ENCODE data around the gene ZNF385B. TPM values are rescaled to one million over a fixed set of nuclear protein-coding genes. Genes with fewer than 3 reads are reported as not detected.

ZNF385B gene
- total RNA-seq, 1 experiment from 2014 or later = not detected

GRCh38 chr2:179856205-179856604, 5.2 kb downstream of the ZNF385B start:
- DNase-seq (ENCODE audit: low spot score) = no peak

DNA sequence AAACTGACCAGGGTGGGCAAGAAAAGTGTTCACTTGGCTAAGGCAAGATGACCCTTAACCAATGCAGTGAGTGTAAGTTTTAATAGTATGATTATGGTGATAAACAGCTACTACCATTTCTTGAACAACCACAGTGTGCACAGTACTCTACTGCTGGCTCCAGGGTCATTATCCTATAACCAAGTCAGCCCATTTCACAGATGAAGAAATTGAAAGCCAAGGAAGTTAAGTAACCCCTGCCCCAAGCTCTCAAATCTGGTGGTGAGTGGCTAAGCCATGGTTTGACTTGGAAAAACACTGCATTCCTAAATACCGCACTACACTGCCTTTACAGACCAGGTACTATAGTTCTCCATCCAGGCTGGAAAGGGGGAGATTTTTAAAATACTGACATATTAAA, 5.7 kb downstream of the ZNF385B start:
- no peak for DNase-seq (ENCODE audit: low spot score)

DNA sequence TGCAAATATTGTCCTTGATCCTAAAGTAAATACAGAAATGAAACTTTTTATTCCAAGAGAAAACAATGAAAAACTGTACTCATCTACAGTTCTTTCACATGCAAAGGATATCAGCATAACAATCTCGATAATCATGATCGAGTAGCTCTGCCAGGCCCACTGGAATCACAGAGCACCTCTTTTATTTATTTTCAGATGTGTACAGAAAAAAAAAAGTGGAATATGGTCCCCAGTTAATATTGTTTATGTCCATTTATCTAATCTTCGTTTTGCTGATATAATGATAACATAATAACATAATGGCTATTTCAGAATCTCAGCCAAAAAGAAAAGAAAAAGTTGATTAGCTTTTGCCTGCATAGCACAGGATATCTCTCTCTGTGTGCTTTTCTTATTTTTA, 6.5 kb downstream of the ZNF385B start:
- no peak for DNase-seq (ENCODE audit: low spot score)

GRCh38 chr2:179853108-179853507, 8.3 kb downstream of the ZNF385B start:
- DNase-seq (ENCODE audit: low spot score) = no peak

DNA sequence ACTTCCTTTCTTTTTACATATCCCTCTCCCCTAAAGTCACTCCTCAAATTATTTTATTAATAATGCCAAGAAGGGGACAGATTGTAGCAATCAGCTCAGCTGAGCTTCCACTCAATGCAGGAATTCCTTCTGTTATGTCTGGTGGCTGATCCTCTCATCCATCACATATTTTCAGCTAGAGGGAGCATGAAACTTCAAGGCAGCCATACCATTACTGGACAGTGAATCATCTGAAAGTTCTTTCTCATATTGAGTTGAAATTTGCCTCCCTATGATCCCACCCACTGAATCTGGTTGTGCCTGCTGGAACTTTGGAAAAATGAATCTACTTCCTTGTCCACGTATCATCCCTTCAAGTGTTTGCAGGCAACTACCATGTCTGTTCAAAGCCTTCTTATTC, 11.2 kb downstream of the ZNF385B start:
- peak; percentile 10 for DNase-seq (ENCODE audit: low spot score)

GRCh38 chr2:179849719-179850118, 11.7 kb downstream of the ZNF385B start:
- DNase-seq (ENCODE audit: low spot score) = no peak

GRCh38 chr2:179843541-179843940, 17.9 kb downstream of the ZNF385B start:
- DNase-seq (ENCODE audit: low spot score) = no peak

GRCh38 chr2:179842498-179843153, 18.8 kb downstream of the ZNF385B start:
- peak; percentile 17 for DNase-seq (ENCODE audit: low spot score)

DNA sequence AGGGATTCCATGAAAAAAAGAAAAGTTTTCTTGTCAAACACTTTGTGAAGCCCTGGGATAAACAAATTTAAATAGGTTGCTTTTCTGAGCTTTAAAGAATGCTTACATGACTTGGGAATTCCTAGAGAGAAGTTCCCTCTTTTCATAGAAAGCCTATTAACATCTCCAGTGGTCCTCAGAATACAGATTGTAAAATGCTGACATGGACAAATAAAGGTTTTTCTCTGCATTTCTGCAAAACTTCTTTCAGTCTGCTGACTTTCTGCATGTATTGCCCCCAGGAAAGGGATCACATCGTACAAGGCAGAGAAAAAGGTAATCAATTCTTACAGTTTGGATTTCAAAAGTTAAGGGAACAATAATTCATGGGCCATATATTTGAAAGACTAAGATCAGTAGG, 20.6 kb downstream of the ZNF385B start:
- DNase-seq (ENCODE audit: low spot score) = no peak

GRCh38 chr2:179837408-179837807, 24.0 kb downstream of the ZNF385B start:
- DNase-seq (ENCODE audit: low spot score) = no peak

DNA sequence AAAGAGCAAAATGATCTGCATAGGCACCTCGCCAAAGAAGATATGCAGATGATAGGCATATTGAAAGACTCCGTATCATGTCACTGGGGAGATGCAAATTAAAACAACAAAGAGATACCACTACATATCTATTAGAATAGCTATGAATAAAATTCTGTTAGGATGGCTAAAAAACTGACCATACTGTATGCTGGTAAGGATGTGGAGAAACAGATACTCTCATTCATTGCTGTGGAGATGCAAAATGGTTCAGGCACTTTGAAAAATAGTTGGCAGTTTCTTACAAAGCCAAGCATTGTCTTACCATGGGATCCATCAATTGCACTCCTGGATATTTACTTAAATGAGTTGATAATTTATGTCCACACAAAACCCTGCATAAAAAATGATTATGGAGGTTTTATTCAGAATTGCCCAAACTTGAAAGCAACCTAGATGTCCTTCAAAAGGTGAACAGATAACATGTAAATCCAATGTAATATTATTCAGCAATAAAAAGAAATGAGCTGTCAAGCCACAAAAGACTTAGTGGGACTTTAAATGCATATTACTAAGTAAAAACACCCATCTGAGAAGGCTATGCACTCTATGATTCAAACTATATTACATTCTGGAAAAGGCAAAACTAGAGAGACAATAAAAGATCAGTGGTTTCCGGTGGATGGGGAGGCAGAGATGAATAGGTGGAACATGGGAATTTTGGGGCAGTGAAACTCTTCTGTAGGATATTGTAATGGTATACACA, 31.2 kb downstream of the ZNF385B start:
- DNase-seq (ENCODE audit: low spot score) = no peak

DNA sequence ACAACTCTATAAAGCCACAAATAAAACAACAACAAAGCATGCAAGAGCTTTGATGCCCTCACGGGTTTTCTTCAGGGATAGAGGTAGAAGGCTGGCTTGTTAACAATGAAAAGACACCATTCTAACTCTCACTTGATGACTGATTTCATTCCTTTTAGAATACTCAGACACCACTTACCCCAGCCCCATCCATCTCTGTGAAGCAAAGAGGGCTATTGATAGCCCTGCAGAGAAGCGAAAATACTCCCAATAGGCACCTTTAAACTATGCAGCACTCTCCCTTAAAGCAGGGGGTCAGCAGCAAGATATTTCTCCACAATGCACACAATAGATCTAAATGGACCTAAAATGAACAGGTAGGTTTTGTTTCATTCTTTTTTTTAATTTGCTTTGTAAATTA, 35.1 kb downstream of the ZNF385B start:
- no peak for DNase-seq (ENCODE audit: low spot score)

- DNase-seq (ENCODE audit: low spot score) = no peak
Observed at GRCh38 chr2:179825494-179825893, 35.9 kb downstream of the ZNF385B start.

GRCh38 chr2:179824961-179825360, 36.5 kb downstream of the ZNF385B start:
- no peak for DNase-seq (ENCODE audit: low spot score)

DNA sequence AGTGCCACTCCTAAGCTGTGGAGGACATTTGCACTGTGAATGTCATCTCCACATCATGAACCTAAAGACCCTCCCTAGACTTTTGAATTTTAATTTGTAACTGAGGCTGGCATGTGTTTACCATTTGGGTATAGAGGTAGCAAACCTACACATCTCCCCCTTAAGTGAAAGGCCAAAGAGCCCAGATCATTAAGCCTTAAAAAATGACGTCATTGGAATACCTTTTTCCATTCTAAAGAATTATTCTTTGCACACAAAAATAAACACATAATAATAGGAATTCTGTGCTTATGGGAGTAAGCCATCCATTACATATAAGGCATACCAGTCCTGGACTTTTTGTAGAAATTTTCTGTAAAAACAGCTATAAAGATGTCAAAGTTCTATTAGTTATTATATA, 38.9 kb downstream of the ZNF385B start:
- no peak for DNase-seq (ENCODE audit: low spot score)

DNA sequence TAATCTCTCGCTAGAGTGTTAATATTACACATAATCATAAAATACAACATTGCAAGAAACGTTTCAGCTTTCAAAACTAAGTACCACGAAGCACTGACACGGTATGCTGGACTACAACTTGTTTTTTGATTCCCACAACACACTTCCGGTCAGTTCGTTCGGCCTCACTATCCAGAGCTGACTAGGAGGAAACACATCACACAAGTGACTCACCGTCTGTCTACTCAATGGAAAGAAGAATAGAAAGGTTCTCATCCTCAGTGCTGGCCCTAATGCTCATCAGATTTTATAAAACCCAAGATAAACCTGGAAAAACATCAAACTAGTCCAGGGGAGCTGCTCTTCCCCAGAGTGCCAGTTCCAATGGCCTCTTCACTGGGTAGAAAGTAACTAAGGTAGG, 42.9 kb downstream of the ZNF385B start:
- no peak for DNase-seq (ENCODE audit: low spot score)

GRCh38 chr2:179817181-179817841, 44.1 kb downstream of the ZNF385B start:
- peak; percentile 5 for DNase-seq (ENCODE audit: low spot score)

DNA sequence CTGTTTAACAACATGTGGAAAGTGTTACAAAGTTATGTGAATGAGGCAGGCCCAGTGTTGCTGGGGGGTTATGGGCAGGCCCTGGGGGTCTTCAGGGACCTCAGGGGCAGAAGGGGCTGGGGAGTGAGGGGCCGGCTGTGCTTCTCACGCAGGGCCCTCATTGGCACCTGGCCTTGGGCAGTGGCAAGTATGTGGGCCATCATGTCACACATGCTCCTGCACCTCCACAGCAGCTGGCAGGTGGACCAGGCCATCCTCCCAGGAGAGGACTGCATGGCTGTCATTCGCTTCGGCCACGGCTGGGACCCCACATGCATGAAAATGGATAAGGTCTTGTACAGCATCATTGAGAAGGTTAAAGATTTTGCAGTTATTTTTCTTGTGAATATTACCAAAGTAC, 47.4 kb downstream of the ZNF385B start:
- DNase-seq (ENCODE audit: low spot score) = no peak

DNA sequence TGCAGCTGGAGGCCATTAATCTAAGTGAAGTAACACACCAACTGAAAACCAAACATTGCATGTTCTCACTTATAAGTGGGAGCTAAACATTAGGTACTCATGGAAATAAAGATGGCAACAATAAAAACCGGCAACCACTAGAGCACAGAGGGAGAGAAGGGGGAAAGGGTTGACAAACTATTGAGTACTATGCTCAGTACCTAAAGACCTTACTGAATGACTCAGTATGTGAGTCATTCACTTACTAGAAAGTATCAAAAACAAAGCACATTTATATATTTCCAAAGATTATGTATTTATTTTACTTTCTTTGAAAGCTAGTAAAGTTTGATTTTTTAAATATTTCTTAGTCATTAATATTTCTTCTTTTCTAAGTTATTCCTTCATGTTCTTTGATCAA, 48.9 kb downstream of the ZNF385B start:
- no peak for DNase-seq (ENCODE audit: low spot score)

- no peak for DNase-seq (ENCODE audit: low spot score)
Observed at GRCh38 chr2:179811042-179811441, 50.4 kb downstream of the ZNF385B start.

- no peak for DNase-seq (ENCODE audit: low spot score)
Observed at GRCh38 chr2:179809606-179810005, 51.8 kb downstream of the ZNF385B start.

DNA sequence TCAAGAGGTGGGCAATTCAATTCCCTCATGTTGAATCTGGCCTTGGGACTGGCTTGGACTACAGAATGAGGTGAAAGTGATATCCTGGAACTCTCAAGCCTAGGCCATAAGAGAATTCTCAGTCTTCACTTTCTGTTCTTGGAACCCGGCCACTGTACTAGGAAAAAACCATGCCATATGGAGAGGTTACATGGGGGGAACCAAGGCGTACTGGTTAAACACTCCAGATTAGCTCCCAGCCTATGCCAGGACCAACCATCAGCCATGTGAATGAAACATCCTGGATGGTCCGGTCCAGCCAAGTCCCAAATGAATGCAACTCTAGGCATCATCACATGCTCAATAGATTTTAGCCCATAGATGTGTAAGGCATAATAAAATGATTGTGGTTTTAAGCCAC, 56.4 kb downstream of the ZNF385B start:
- DNase-seq (ENCODE audit: low spot score) = no peak

DNA sequence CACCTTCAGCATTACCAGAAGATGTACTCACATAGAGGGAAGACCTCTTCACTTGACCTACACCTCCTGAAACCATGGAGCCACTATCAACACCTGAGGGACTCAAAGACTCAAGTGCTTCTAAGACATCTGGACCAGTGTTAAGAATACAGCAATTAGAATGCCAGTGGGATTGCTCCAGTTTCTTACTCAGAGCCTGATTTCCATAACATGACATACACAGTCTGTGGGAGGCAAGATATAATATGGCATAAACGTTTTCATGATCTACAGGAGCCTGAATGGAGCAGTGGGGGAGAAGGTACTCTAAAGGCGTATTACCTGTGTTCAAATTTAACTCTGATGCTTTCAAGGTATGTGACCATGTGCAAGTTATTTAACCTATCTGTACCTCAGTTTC, 57.2 kb downstream of the ZNF385B start:
- no peak for DNase-seq (ENCODE audit: low spot score)
